Liver (tissue), 9 donors: ENCODE results near the gene FANCI. TPM values are rescaled to one million over a fixed set of nuclear protein-coding genes. Genes with fewer than 3 reads are reported as not detected.
A peak's percentile ranks its signal among the peaks of the same experiment; 100 is the strongest.

Source experiments
- DNase-seq: peaks from one replicate; pipeline ENCODE4 v3.0.0-alpha.2; 2017; ENCODE audit warnings: low spot score
- H3K27ac ChIP-seq, 2 donors: one replicate each; pipeline ENCODE4 v1.7.0; 2013; ENCODE audit warnings: inconsistent platforms in 2 of 2, low read length in 2 of 2, control low read depth in 1 of 2, low read depth in 1 of 2, mild to moderate bottlenecking in 1 of 2
- H3K27me3 ChIP-seq, 4 donors: one replicate each; pipeline versions ENCODE4 v1.6.1 to v1.7.0; 2013; ENCODE audit warnings: low read length in 3 of 4, inconsistent platforms in 1 of 4, mild to moderate bottlenecking in 1 of 4, moderate library complexity in 1 of 4; ENCODE audit not compliant: control insufficient read depth in 4 of 4, insufficient read depth in 4 of 4
- H3K36me3 ChIP-seq, 4 donors: one replicate each; pipeline versions ENCODE4 v1.6.1 to v1.7.0; 2013; ENCODE audit warnings: low read length in 3 of 4, mild to moderate bottlenecking in 3 of 4, low read depth in 1 of 4, moderate library complexity in 1 of 4; ENCODE audit not compliant: control insufficient read depth in 4 of 4, insufficient read depth in 3 of 4
- H3K4me1 ChIP-seq, 4 donors: one replicate each; pipeline versions ENCODE4 v1.6.1 to v1.7.0; 2013; ENCODE audit warnings: low read length in 3 of 4, mild to moderate bottlenecking in 3 of 4, moderate library complexity in 1 of 4; ENCODE audit not compliant: control insufficient read depth in 4 of 4, insufficient read depth in 4 of 4
- H3K4me3 ChIP-seq, 3 donors: one replicate each; pipeline versions ENCODE4 v1.6.1 to v1.7.0; 2013; ENCODE audit warnings: low read length in 3 of 3, control low read depth in 1 of 3, low read depth in 1 of 3, mild to moderate bottlenecking in 1 of 3
- H3K9ac ChIP-seq, 2 donors: one replicate each; pipeline ENCODE4 v1.7.0; 2013; ENCODE audit warnings: low read length in 2 of 2, mild to moderate bottlenecking in 2 of 2, moderate library complexity in 2 of 2, control low read depth in 1 of 2, low read depth in 1 of 2
- H3K9me3 ChIP-seq, 4 donors: one replicate each; pipeline versions ENCODE4 v1.6.1 to v1.7.0; 2013; ENCODE audit warnings: low read length in 3 of 4; ENCODE audit not compliant: control insufficient read depth in 4 of 4
- EGR1 ChIP-seq, 2 donors: IDR thresholded peaks; 2 replicates each; pipeline ENCODE4 v1.6.1; 2016 to 2018; ENCODE audit warnings: antibody characterized with exemption in 2 of 2, low read depth in 2 of 2
- FOXA1 ChIP-seq: IDR thresholded peaks from 2 replicates; pipeline ENCODE4 v1.6.1; 2016; ENCODE audit warnings: antibody characterized with exemption
- HNF4A ChIP-seq, 2 donors: conservative IDR thresholded peaks; 2 replicates each; pipeline ENCODE4 v1.6.1; 2016; ENCODE audit warnings: antibody characterized with exemption in 2 of 2, mild to moderate bottlenecking in 2 of 2
- HNF4G ChIP-seq: IDR thresholded peaks from 2 replicates; pipeline ENCODE4 v1.6.1; 2016; ENCODE audit warnings: antibody characterized with exemption
- JUND ChIP-seq, 2 donors: IDR thresholded peaks; 2 replicates each; pipeline ENCODE4 v1.6.1; 2016; ENCODE audit warnings: antibody characterized with exemption in 2 of 2
- REST ChIP-seq: IDR thresholded peaks from 2 replicates; pipeline ENCODE4 v1.6.1; 2016; ENCODE audit warnings: antibody characterized with exemption, mild to moderate bottlenecking
- SP1 ChIP-seq: IDR thresholded peaks from 2 replicates; pipeline ENCODE4 v1.6.1; 2018; ENCODE audit warnings: antibody characterized with exemption, mild to moderate bottlenecking
- YY1 ChIP-seq: IDR thresholded peaks from 2 replicates; pipeline ENCODE4 v1.6.1; 2016; ENCODE audit warnings: antibody characterized with exemption, mild to moderate bottlenecking
- WGBS: extraction: QIAGEN DNeasy Blood & Tissue Kit; methylation state at CpG from one replicate; pipeline ENCODE4 v1.1.7; 2013; 5-methylcytosine and 5-hydroxymethylcytosine counted together
- polyA plus RNA-seq, 2 donors: library from polyadenylated mRNA; stranded (reverse) in 1 of 2; unstranded in 1 of 2; fragments of 200-250 nt in 1 of 2; fragments of >200 nt in 1 of 2; fragmentation: Nextera tagmentation in 1 of 2; extraction: Ambion mirVana in 1 of 2; gene quantifications; one replicate each; pipeline versions ENCODE4 v1.2.1 to v1.2.3, GENCODE V29; 2013 to 2015
- total RNA-seq, 2 donors: library from RNA; depleted of rRNA; stranded (reverse); fragments of >200 nt; gene quantifications; one replicate each; pipeline ENCODE4 v1.2.3, GENCODE V29; 2014
- TF ChIP-seq, protein P1 (sequence below): fragments of 150-350 bp; IDR thresholded peaks from 2 replicates; pipeline ENCODE4 v1.5.1; 2017; ENCODE audit warnings: improper control_type of control experiment, low read depth, low read length; ENCODE audit not compliant: missing input control
- TF ChIP-seq, protein P2 (sequence below): IDR thresholded peaks from 2 replicates; pipeline ENCODE4 v1.6.1; 2016; ENCODE audit warnings: antibody characterized with exemption
- donor health status: healthy.
- donor health status: healthy.
- donor health status: healthy.
- donor health status: healthy.
- donor health status: healthy.

The FANCI gene
- total and polyA plus RNA-seq, 4 donors, result 1.7 to 41.9 (median 2.3) TPM

DNA sequence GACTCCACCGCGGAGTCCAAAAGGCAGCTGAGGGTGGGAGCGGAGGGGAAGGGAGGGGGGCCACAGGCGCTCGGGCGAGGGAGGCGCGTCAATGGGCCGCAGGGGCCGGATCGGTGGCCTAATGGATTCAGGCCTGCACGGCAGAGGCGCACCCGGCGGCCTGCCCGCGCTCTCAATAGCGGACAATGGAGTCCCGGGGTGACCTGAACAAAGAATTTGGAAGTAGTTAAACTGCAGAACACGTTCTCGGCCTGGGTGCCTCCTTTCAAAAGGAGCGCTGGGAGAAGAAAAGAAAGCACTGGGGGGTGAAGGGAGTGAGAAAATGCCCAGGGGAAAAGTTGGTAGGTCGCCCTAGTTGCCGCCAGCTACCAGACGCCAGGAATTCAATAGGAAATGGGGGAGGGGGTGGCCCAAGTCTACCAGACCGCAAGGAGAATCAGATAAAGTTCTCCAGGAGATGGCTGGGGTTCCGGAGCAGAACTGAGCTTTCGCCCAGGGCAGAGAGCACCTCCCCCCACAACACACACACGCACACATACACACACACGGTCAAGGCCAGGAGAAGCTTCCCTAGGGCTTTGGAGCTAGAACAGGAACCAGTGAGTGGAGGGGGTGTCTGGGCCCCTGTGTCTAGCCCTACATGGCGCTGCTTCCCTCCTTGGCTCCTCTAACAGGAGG lies 116.7 kb downstream of the FANCI start (continued):
- TF ChIP-seq, protein P1, sequence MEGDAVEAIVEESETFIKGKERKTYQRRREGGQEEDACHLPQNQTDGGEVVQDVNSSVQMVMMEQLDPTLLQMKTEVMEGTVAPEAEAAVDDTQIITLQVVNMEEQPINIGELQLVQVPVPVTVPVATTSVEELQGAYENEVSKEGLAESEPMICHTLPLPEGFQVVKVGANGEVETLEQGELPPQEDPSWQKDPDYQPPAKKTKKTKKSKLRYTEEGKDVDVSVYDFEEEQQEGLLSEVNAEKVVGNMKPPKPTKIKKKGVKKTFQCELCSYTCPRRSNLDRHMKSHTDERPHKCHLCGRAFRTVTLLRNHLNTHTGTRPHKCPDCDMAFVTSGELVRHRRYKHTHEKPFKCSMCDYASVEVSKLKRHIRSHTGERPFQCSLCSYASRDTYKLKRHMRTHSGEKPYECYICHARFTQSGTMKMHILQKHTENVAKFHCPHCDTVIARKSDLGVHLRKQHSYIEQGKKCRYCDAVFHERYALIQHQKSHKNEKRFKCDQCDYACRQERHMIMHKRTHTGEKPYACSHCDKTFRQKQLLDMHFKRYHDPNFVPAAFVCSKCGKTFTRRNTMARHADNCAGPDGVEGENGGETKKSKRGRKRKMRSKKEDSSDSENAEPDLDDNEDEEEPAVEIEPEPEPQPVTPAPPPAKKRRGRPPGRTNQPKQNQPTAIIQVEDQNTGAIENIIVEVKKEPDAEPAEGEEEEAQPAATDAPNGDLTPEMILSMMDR, result no peak
- TF ChIP-seq, protein P2, sequence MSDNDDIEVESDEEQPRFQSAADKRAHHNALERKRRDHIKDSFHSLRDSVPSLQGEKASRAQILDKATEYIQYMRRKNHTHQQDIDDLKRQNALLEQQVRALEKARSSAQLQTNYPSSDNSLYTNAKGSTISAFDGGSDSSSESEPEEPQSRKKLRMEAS, result no peak
- TF ChIP-seq YY1 (no peak), EGR1 (IDR thresholded peaks at IDR 0.05; ENCODE audit: low read depth in 2 of 2) (no peak)

DNA sequence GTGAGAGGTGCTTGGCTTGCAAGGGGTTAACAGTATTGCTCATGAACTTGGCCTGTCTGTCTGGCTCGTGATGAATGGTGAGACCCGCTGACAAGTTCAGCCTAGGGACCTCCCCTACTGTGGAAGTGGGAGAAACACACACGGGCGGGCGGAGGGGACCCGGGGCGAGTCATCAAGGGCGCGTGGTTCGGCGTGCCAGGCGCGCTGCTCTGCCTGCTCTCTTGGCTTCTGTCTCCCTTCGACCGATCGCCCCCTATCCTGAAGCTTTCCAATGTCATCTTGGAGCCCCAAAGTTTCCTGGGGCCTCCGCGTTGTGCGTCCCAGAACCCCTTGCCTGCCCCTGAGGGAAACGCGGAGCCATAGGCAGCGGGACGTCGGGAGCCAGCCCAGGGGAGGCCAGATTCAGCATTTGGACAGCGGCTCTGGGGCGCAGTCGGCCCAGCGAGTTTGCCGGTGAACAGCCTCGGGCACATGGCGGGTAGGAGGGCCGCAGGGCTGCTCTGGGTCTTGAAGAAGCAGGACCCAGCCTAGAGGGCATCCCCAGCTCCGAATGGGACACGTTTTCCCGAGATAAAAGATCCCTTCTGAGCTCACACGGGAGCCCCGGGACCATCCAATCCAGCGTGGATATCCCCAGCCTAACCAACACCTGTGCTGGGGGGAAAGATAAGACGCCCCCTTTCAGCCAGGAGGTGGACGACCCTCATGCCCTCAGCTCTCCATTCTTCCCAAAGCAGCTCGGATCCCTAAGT lies 117.8 kb downstream of the FANCI start:
- Histone ChIP-seq H3K27me3 (peaks cover 9 to 28% (median 13%) of the 10 kb centered on the region in 4 donors), H3K36me3 (no peaks in the 10 kb centered on the region), H3K4me3 (no peak overlapping the region), H3K27ac (no peak overlapping the region), H3K9ac (no peak overlapping the region), H3K9me3 (no peaks in the 10 kb centered on the region), H3K4me1 (peaks cover 2 to 18% (median 10%) of the 10 kb centered on the region in 4 donors)
- 15% methylated on average over 41 of the region's 41 CpGs for WGBS
- DNase-seq, result peak; percentile 65
- TF ChIP-seq SP1, result no peak
- TF ChIP-seq REST, result peak; percentile 100

DNA sequence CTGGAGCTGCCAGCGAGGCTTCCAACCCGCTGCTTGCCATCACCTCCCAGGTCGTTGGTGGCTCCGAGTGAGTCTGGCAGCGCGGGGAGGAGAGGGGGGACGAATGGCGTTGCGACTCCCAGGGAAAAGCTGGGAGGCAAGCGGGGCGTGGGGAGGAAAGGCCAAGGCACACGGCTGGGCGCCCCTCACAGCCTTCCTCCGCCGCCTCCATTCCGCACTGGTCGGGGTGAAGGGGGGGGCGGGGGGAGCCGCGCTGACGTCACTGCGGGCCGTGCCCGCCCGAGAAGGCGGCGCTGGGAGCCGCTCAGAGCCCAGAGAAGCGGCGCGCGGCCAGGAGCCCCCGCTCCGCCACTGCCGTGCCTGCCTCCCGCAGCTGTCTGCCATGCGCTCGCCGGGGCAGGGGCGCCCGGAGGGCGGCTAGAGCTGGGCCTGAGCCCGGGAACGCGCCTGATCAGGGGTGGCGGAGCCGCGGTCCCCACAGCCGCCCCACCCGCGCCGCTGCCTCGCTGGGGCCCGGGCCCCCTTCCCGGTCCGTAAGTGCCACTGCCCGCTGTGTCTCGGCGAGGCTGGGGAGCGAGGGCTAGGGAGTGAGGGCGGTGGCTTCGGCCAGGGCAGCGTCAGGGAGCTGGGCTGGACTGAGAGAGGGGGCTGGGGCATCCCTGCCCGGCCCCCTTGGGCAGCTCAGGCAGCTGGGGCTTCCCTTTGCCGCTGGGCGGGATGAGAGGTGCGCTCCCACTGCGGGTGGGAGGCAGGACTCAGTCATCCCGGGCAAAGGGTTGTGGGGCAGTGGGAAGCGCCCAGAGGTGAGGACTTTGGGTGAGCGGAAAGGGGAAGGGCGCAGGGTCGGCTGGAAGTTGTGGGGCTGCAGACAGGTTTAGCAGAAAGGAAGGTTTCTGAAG lies 118.7 kb downstream of the FANCI start:
- H3K9me3 ChIP-seq, result no peaks in the 10 kb centered on the region
- TF ChIP-seq, protein P2, result no peak
- TF ChIP-seq JUND (IDR thresholded peaks at IDR 0.05) (no peak), FOXA1 (no peak), HNF4G (no peak), HNF4A (conservative IDR thresholded peaks at IDR 0.05) (no peak)
- H3K4me1 ChIP-seq, result peaks cover 2 to 21% (median 11%) of the 10 kb centered on the region in 4 donors
- no peak for DNase-seq
- H3K36me3 ChIP-seq, result no peaks in the 10 kb centered on the region
- H3K27me3 ChIP-seq, result peaks cover 10 to 33% (median 17%) of the 10 kb centered on the region in 4 donors
- H3K4me3 ChIP-seq, result no peak overlapping the region
- no peak overlapping the region for H3K27ac ChIP-seq
- 8% methylated on average over 73 of the region's 73 CpGs for WGBS
- no peak overlapping the region for H3K9ac ChIP-seq
